H9 (cell line): Measurements from ENCODE around the gene HIRA. TPM values are rescaled to one million over a fixed set of nuclear protein-coding genes. Genes with fewer than 3 reads are reported as not detected.

Experiments
- DNase-seq: peaks from one replicate; pipeline ENCODE4 v3.0.0-alpha.2; 2017
- H2AFZ ChIP-seq: one replicate; pipeline ENCODE4 v1.6.1; 2013; ENCODE audit warnings: mild to moderate bottlenecking, low read length, control low read depth, moderate library complexity
- H2AK5ac ChIP-seq: 2 replicates; pipeline ENCODE4 v1.6.1; 2013; ENCODE audit warnings: low read length, control low read depth, mixed read lengths; ENCODE audit not compliant: insufficient read length
- H2BK120ac ChIP-seq: one replicate; pipeline ENCODE4 v1.6.1; 2013; ENCODE audit warnings: low read depth, mild to moderate bottlenecking, low read length, control low read depth, inconsistent platforms; ENCODE audit not compliant: poor library complexity, severe bottlenecking
- H2BK12ac ChIP-seq: 2 replicates; pipeline ENCODE4 v1.6.1; 2013; ENCODE audit warnings: low read length, control low read depth, mixed read lengths, low read depth; ENCODE audit not compliant: insufficient read length
- H2BK15ac ChIP-seq: 2 replicates; pipeline ENCODE4 v1.6.1; 2013; ENCODE audit warnings: low read depth, low read length, control low read depth
- H2BK20ac ChIP-seq: one replicate; pipeline ENCODE4 v1.6.1; 2013; ENCODE audit warnings: low read depth, mild to moderate bottlenecking, low read length, control low read depth, inconsistent platforms; ENCODE audit not compliant: poor library complexity, severe bottlenecking
- H2BK5ac ChIP-seq: 2 replicates; pipeline ENCODE4 v1.6.1; 2013; ENCODE audit warnings: low read length, control low read depth, mixed read lengths; ENCODE audit not compliant: insufficient read length
- H3K14ac ChIP-seq: 2 replicates; pipeline ENCODE4 v1.6.1; 2013; ENCODE audit warnings: low read length, control low read depth; ENCODE audit not compliant: insufficient read depth
- H3K18ac ChIP-seq: 2 replicates; pipeline ENCODE4 v1.6.1; 2013; ENCODE audit warnings: low read depth, mild to moderate bottlenecking, mixed read lengths, low read length, control low read depth; ENCODE audit not compliant: insufficient read length
- H3K23ac ChIP-seq: 2 replicates; pipeline ENCODE4 v1.6.1; 2013; ENCODE audit warnings: low read length, control low read depth, mixed read lengths, low read depth; ENCODE audit not compliant: insufficient read length
- H3K23me2 ChIP-seq: 2 replicates; pipeline ENCODE4 v1.6.1; 2013; ENCODE audit warnings: low read depth, mild to moderate bottlenecking, mixed read lengths, low read length, control low read depth; ENCODE audit not compliant: insufficient read length, poor library complexity, severe bottlenecking
- H3K27ac ChIP-seq: 2 replicates; pipeline ENCODE4 v1.5.1; 2013; ENCODE audit warnings: low read length, control low read depth, mixed read lengths, low read depth; ENCODE audit not compliant: insufficient read length
- H3K27me3 ChIP-seq: 2 replicates; pipeline ENCODE4 v1.6.1; 2013; ENCODE audit warnings: low read length, control low read depth, inconsistent platforms; ENCODE audit not compliant: insufficient read depth
- H3K4ac ChIP-seq: 2 replicates; pipeline ENCODE4 v1.6.1; 2013; ENCODE audit warnings: low read depth, mild to moderate bottlenecking, control low read depth, inconsistent platforms, low read length, moderate library complexity
- H3K4me1 ChIP-seq: 2 replicates; pipeline ENCODE4 v1.6.1; 2013; ENCODE audit warnings: low read length, control low read depth, inconsistent platforms; ENCODE audit not compliant: insufficient read depth
- H3K4me2 ChIP-seq: 2 replicates; pipeline ENCODE4 v1.6.1; 2013; ENCODE audit warnings: low read length, control low read depth, mixed read lengths; ENCODE audit not compliant: insufficient read length, insufficient read depth
- H3K56ac ChIP-seq: 2 replicates; pipeline ENCODE4 v1.6.1; 2013; ENCODE audit warnings: low read depth, mild to moderate bottlenecking, mixed read lengths, low read length, control low read depth; ENCODE audit not compliant: insufficient read length
- H3K79me1 ChIP-seq: 2 replicates; pipeline ENCODE4 v1.6.1; 2013; ENCODE audit warnings: low read depth, mild to moderate bottlenecking, moderate library complexity, low read length, control low read depth, inconsistent platforms; ENCODE audit not compliant: insufficient read depth, poor library complexity, severe bottlenecking
- H3K79me2 ChIP-seq: 2 replicates; pipeline ENCODE4 v1.6.1; 2013; ENCODE audit warnings: low read length, control low read depth, inconsistent platforms; ENCODE audit not compliant: insufficient read depth
- H3K9ac ChIP-seq: 2 replicates; pipeline ENCODE4 v1.6.1; 2013; ENCODE audit warnings: low read length, control low read depth, mixed read lengths; ENCODE audit not compliant: insufficient read length; ENCODE audit errors: extremely low read depth
- H3K9me3 ChIP-seq: one replicate; pipeline ENCODE4 v1.6.1; 2013; ENCODE audit warnings: low read depth, low read length, inconsistent platforms; ENCODE audit not compliant: control insufficient read depth
- H3T11ph ChIP-seq: one replicate; pipeline ENCODE4 v1.6.1; 2013; ENCODE audit warnings: mild to moderate bottlenecking, low read length, control low read depth, inconsistent platforms
- H4K20me1 ChIP-seq: one replicate; pipeline ENCODE4 v1.6.1; 2013; ENCODE audit not compliant: control insufficient read depth, insufficient read length, insufficient read depth
- H4K5ac ChIP-seq: 2 replicates; pipeline ENCODE4 v1.6.1; 2013; ENCODE audit warnings: low read depth, mild to moderate bottlenecking, mixed read lengths, low read length, control low read depth; ENCODE audit not compliant: insufficient read length
- H4K8ac ChIP-seq: replicated peaks from 2 replicates; pipeline ENCODE4 v1.6.1; 2013; ENCODE audit warnings: low read length, control low read depth, mixed read lengths, low read depth; ENCODE audit not compliant: insufficient read length
- H4K91ac ChIP-seq: 2 replicates; pipeline ENCODE4 v1.6.1; 2013; ENCODE audit warnings: low read depth, mild to moderate bottlenecking, moderate library complexity, mixed read lengths, low read length, control low read depth; ENCODE audit not compliant: insufficient read length
- H3K27ac Mint-ChIP-seq, 3 experiments: 2 replicates in 2 of 3; 3 replicates in 1 of 3; pipeline ENCODE4 v1.8.0; 2020 to 2021; ENCODE audit warnings: mixed read lengths in 3 of 3, mild to moderate bottlenecking in 1 of 3, moderate library complexity in 1 of 3
- H3K27me3 Mint-ChIP-seq: 2 replicates; pipeline ENCODE4 v1.8.0; 2021; ENCODE audit warnings: low read depth, mild to moderate bottlenecking, moderate library complexity, mixed read lengths
- H3K36me3 Mint-ChIP-seq, 3 experiments: 2 replicates in 2 of 3; 3 replicates in 1 of 3; pipeline ENCODE4 v1.8.0; 2020 to 2021; ENCODE audit warnings: low read depth in 3 of 3, mixed read lengths in 3 of 3; ENCODE audit not compliant: insufficient read depth in 1 of 3
- H3K4me1 Mint-ChIP-seq, 2 experiments: 2 replicates each; pipeline ENCODE4 v1.8.0; 2020; ENCODE audit warnings: mixed read lengths in 2 of 2
- H3K4me3 Mint-ChIP-seq, 2 experiments: 2 replicates in 1 of 2; 3 replicates in 1 of 2; pipeline ENCODE4 v1.8.0; 2020 to 2021; ENCODE audit warnings: mild to moderate bottlenecking in 2 of 2, mixed read lengths in 2 of 2, moderate library complexity in 1 of 2
- H3K9me3 Mint-ChIP-seq, 2 experiments: 2 replicates in 1 of 2; 3 replicates in 1 of 2; pipeline ENCODE4 v1.8.0; 2020; ENCODE audit warnings: mild to moderate bottlenecking in 2 of 2, mixed read lengths in 2 of 2, moderate library complexity in 1 of 2
- CTCF ChIP-seq: fragments of 200-600 bp; sonication (generic); conservative IDR thresholded peaks from 3 replicates; pipeline ENCODE4 v1.8.0; 2021; ENCODE audit warnings: antibody characterized with exemption, mild to moderate bottlenecking
- WGBS: extraction: QIAGEN DNeasy Blood & Tissue Kit; methylation state at CpG from one replicate; pipeline ENCODE4 v1.1.7; 2013; ENCODE audit warnings: missing lambda C conversion rate, low lambda C conversion rate, mixed read lengths; ENCODE audit not compliant: insufficient read length; ENCODE audit errors: extremely low coverage; 5-methylcytosine and 5-hydroxymethylcytosine counted together
- total RNA-seq: library from RNA; stranded (reverse); gene quantifications from 2 replicates; pipeline ENCODE4 v1.2.1, GENCODE V29; 2021

HIRA gene
- total RNA-seq, 1 experiment from 2014 or later: 51.9 TPM

GRCh38 chr22:19479355-19480172 is 48.0 kb upstream of the HIRA start, which contains the start of gene CDC45:
Gene CDC45, plus strand, starts transcription at chr22:19479920. Its CDS starts 49 bp downstream, at chr22:19479969.
- Histone ChIP-seq H4K8ac (no peak within 1 kb of the TSS), H3K9me3 (no peaks in the 10 kb centered on the region), H3K14ac (peak within 1 kb of the TSS; percentile 98), H2AK5ac (no peak within 1 kb of the TSS), H3T11ph (peak within 1 kb of the TSS; percentile 98), H3K79me1 (no peaks in the 10 kb centered on the region), H3K23ac (no peak within 1 kb of the TSS), H2BK15ac (no peak within 1 kb of the TSS), H3K79me2 (peaks cover 20% of the 10 kb centered on the region; the same call in 1 of the 2 replicates), H2BK120ac (peak within 1 kb of the TSS; percentile 95), H3K4me2 (peak within 1 kb of the TSS; percentile 75), H2BK12ac (peak within 1 kb of the TSS; percentile 95), H3K23me2 (peaks cover 13% of the 10 kb centered on the region), H3K27ac (peak within 1 kb of the TSS; percentile 93), H3K9ac (peak within 1 kb of the TSS; percentile 96), H3K4me1 (peaks cover 3% of the 10 kb centered on the region), H3K18ac (peak within 1 kb of the TSS; percentile 99), H2AFZ (peak within 1 kb of the TSS; percentile 93), H2BK5ac (peak within 1 kb of the TSS; percentile 98), H4K91ac (peak within 1 kb of the TSS; percentile 48), H3K27me3 (no peaks in the 10 kb centered on the region), H2BK20ac (no peak within 1 kb of the TSS), H3K56ac (peak within 1 kb of the TSS; percentile 97), H4K5ac (peak within 1 kb of the TSS; percentile 97), H3K4ac (no peak within 1 kb of the TSS; the same call in 1 of the 2 replicates), H4K20me1 (no peaks in the 10 kb centered on the region)
- no peaks in the 10 kb centered on the region; the same call in 1 of the 2 replicates for H3K27me3 Mint-ChIP-seq
- peaks cover 15 to 35% (median 24%) of the 10 kb centered on the region in 3 experiments for H3K36me3 Mint-ChIP-seq
- DNase-seq: peak; percentile 98
- peaks cover 20% of the 10 kb centered on the region in 2 experiments for H3K4me1 Mint-ChIP-seq
- no peak for TF ChIP-seq CTCF
- H3K4me3 Mint-ChIP-seq: peak within 1 kb of the TSS; percentile 98
- H3K27ac Mint-ChIP-seq: peak within 1 kb of the TSS; percentile 99 to 100 (median 100)
- H3K9me3 Mint-ChIP-seq: no peaks in the 10 kb centered on the region
- no CpG with 5 or more reads among the region's 50 CpGs for WGBS
